Stimulated activated CD4-positive, alpha-beta T cell treated with anti-CD3 and anti-CD28 coated beads, Interleukin-12 subunit alpha, Interleukin-12 subunit beta, amount 100 ng/mL, for 24 hours (primary cell): ENCODE data around the gene UBTF.

Experiments used
- DNase-seq, 2 experiments: peaks; one replicate each; pipeline ENCODE4 v3.0.0-alpha.2; 2020; ENCODE audit warnings: low read depth in 2 of 2

Gene UBTF

DNA sequence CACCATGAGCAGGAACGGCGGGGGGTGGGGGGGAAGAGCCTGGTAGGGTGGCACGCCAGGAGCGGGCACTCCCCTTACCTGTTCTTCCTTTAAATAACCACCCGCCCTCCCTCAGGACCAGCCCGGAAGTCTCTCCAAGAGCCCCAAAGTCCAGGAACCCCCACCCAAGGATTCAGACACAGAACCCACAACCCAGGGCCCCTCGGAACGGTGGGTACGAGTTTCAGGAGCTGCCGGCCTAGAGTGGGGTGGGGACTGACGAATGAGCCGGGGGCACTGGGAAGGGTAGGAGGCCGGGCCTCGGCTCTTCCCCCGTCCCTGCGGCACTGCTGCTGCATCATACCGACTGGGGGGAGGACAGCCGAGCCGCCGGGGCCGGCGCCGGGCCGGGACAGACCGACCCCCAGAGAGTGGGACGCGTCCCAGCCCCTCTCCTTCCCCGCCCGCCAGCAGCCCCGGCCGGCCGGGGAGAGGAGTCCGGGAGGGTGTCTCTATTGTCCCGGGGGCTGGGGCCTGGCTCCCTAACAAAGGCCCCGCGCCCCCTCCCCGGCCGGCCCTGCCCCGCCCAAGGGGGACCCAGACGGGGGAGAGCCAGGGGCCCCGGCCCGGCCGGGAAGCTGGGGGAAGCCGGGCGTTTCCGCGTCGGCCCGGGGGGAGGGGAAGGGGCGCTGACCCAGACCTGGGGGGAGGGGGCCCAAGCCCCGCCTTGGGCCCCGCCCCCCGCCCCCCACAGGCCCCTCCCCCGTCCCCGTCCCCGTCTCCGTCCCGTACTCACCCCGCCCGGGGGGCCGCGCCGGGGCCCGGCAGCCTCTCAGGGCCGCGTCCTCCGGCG lies 20.5 kb downstream of the UBTF start:
- DNase-seq: peak in 1 of 2 experiments; percentile 33

DNA sequence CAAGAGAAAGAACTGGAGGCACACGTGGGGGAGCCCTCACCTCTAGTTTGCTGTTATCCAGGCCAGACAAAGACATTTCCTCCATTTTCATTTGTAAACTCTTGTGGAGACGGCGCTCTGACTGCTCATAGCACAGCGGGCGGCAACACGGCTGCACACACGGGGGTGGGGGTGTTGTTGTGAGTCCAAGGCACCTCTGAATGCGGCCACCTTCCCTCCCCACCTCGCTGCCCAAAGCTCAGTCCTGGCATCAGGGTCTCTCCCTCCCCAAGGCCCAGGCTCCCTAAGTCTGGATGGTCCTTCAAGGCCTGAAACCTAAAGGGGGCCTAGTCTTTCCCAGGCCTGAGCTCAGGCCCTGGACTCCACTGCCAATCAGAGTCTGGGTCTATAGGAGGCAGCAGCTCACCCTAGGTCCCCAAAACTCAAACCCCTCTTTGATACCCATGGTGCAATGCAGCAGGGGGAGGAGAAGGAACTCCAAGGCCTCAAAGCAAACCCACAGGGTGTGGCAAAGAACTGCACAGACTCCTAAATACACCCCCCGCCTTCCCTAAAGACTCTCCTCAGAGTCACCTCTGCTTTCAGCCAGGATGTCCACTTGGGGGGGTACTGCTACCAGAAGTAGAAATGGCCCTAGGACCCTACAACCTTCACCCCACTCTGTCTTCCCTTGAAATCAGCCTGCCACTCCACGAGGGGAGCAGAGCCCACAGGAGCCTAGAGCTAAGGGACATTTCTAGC lies 21.3 kb downstream of the UBTF start:
- DNase-seq: no peak

DNA sequence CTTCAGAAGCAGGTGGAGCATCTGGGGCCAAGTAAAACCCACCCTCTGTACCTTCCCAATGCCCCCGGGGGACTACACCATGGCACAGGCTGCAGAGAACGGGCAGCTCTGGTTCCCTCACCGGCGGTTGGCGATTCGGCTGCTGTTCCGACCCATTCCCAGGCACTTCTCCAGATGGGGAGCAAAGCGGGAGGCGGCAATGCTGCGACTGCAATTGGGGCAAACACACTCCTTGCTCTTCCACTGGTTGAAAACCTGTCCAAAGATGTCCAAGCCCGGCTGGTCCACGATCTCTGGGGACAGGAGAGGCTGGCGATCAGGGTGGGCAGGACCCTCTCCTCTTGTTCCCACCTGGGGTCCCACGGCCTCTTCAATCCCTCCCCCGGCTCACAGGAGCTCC lies 22.4 kb downstream of the UBTF start:
- DNase-seq: no peak

DNA sequence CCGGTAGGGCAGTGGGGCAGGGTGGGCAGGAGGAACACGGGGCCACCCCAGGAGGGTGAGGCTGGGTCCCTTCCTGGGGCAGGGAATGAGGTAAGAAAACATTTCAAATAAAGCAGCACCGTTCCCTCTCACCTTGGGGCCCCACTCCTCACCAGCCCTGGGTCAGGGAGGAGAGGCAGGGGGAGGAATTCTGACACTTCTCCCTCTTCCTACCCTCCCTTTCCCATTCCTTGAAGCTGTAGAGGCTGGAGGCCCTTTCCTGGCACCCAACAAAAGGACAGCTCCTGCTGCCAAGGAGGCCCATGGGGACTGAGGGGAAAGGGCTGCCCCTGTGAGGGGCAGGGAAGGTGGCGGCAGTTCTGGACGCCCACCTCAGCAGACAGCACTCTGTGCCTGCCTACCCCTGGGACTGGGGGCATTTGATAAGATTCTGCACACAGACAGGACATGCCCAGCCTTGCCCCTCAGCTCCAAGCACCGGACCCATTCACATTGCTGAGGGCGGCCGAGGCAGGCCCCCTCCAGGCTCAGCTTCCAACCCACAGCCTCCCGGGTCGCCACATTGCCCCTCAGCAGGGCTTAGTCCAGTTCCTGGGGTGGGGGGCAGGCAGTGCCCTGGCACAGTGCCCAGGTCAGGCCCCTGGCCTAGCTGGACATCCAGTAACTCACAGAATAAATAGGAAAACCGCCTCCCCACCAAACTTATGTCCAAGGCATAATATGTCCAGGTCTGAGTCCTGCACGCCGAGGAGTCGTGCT lies 26.0 kb downstream of the UBTF start:
- DNase-seq: no peak

DNA sequence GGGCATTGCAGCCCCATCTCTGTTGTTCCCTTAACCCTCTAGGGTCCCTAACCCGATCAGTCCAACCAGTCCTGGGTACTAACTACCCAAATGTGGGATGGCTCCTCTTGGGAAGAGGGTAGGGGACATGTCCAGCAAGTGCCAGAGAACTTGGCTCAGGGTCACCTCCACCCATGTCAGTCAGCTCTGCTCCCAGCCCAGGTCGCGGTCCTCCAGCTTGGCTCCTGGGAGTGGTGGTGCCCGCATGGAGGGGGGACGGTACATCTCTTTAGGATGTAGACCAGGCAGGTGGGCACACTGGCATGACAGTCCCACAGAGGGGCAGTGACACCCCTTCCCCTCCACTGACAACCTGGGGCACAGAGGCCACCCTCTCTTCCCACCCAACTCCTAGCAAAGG lies 26.7 kb downstream of the UBTF start:
- DNase-seq: no peak

DNA sequence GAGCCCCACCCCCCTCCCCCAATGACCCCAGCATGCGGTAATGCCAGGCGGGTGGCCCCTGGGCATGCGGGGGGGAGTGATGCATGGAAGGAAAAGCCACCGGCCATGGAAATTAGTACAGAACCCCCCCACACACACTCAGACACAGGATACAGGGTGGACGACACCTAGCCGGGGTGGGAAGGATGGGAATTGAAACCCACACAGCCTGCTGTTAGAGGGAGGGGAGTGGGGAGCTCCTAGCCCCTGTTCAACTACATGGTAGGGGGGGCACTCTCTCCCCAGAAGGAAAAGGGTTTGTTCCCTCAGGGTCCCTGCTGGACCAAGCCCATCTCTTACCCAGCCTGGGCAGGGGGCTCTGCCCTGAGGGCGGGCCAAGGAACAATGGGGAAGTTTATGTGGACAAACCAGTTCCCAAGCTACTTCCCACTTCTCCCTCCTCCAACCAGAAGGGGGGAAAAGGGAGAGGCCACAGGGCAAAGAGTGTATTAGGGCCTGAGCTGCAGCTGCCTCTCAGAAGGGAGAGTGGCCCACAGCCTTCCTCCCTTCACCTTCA lies 27.5 kb downstream of the UBTF start:
- no peak for DNase-seq

DNA sequence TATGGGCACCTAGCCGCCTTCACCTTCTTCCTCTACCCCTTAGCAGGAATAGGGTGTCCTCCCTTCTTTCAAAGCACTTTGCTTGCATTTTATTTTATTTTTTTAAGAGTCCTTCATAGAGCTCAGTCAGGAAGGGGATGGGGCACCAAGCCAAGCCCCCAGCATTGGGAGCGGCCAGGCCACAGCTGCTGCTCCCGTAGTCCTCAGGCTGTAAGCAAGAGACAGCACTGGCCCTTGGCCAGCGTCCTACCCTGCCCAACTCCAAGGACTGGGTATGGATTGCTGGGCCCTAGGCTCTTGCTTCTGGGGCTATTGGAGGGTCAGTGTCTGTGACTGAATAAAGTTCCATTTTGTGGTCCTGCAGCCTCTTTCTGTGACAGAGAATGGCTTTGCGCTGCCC lies 28.1 kb downstream of the UBTF start:
- no peak for DNase-seq

DNA sequence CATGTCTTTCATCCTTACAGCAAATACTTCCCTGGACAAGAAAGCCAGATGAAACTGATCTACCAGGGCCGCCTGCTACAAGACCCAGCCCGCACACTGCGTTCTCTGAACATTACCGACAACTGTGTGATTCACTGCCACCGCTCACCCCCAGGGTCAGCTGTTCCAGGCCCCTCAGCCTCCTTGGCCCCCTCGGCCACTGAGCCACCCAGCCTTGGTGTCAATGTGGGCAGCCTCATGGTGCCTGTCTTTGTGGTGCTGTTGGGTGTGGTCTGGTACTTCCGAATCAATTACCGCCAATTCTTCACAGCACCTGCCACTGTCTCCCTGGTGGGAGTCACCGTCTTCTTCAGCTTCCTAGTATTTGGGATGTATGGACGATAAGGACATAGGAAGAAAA lies 29.0 kb downstream of the UBTF start:
- DNase-seq: no peak

DNA sequence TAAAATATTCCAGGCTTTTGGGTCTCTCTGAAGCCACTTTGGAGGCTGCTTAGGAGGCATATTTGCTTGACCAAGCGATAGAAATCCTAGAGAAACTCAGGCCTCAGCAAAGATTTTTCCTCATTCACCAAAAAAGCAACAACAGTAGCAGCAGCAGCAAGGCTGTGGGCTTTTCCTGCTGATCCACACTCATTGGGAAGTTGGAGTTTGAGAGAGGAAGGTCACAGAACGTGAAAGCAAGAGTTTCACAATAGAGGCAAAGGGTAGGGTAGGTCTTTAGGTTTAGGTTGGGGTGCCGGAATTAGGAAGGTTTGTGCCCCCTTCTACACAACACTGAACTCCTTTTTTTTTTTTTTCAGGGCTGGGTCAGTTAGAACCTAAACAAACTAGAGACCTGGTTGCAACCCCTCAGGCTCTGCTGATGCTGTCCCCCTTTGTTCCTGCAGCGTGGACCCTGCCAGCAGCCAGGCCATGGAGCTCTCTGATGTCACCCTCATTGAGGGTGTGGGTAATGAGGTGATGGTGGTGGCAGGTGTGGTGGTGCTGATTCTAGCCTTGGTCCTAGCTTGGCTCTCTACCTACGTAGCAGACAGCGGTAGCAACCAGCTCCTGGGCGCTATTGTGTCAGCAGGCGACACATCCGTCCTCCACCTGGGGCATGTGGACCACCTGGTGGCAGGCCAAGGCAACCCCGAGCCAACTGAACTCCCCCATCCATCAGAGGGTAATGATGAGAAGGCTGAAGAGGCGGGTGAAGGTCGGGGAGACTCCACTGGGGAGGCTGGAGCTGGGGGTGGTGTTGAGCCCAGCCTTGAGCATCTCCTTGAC lies 30.7 kb downstream of the UBTF start:
- DNase-seq: no peak

DNA sequence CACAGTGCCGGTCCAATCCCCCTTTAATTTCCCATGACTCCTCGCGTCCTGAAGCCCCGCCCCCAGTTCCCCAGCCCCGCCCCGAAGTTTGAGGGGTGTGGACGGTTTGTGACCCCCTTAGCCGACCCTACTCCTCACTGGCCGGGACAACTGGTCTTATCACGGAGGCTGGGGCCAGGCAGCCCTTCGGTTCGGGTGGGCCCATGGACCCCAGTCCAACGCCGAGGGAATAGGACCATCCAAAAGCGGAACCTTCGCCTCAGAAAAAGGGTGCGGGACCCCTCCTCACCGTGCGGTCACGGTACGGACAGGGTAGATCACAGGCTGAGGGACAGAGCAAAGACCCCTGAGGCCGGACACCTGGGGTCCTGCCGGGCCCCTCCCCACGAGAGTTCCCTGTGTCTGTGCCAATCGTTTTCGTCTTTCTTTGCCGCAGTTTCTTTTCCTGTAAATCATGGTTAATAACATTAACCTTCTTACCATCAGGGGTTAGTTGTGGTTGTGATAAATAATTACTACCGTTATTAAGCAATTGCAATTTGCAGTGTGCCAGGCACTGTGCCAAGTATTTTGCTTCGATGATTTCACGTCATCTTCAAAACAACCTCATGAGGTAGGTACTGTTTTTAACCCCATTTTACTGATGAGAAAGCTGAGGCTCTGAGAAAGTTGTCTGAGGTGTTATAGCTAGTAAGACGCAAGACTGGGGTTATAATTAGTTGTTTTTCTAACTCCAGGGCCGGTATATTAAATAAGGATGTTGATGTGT lies 32.2 kb downstream of the UBTF start:
- DNase-seq: no peak

DNA sequence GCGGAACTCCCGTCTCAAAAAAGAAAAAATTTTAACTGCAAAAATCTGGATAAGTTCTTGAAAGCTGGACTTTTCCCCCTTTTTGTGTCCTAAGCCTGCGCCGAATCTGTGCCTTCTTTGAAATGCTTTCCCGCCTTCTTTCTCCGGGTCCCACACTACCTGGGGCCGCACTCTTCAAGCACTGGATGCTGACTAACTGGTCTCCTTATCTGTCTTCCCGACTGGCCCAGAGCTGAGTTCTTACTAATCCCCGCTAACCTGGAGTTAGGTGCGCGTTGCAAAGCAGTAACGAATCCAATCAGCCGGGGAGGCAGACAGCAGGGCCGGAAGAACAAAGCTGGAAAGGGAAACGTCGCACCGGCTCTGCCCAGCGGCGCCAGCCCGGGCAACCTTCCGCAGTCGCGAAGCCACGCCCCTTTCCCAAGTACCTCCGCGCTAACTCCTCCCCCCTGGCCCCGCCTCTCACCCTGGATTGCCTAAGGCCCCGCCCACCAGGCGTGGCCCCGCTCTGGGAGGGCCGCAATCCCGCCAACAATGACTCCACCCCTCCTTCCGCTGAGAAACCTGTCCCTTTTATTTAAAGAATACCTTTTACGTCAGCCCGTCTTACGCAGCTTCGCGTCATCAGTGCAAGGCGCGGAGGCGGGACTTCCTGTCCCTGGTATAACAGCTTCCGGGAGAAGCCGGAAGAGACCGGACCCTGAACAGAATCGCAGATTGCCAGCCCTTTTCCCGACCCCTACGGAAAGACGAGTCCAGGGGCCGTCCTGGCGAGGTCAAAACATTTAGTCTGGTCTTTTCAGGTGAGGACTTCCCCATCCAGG lies 33.0 kb downstream of the UBTF start, which contains the start of gene TMUB2:
TMUB2 (plus strand) TSS at position 666 of the 824 bp plus-strand sequence. CDS start 737 bp downstream, outside the sequence.
- DNase-seq: peak; percentile 99

DNA sequence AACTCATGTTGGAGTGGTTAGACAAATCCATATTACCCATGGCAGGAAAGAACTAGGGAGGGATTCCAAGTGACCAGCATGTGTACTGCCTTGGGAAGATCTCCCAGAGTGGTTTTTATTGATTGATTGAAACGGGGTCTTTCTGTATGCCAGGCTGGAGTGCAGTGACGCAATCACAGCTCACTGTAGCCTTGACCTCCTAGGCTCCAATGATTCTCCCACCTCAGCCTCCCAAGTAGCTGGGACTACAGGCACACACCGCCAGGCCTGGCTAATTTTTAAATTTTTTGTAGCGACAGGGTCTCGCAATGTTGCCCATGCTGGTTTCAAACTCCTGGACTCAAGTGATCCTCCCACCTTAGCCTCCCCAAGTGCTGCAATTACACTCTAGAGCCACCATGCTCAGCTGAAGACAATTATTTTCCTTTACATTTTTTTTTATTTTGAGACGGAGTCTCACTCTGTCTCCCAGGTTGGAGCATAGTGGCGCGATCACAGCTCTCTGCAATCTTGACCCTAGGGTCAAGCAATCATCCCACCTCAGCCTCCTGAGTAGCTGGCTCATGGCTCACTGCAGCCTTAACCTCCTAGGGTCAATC lies 35.2 kb downstream of the UBTF start:
- no peak for DNase-seq

DNA sequence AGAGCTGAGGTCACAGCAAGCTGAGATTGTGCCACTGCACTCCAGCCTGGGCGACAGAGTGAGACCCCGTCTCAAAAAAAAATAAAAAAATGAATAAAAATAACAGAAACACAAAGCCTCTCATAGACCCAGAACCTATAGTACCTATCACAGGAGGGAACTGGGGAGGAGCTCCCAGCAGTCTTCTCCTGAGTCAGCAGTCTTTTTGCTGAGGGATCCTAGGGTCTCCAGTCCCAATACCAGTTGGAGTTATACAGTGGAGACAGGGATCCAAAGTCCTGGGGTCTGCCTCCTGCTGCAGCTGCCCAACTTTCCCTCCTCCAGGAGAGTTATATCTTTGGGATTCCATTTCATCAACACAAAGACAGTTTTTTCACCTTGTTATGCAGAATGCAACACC lies 36.5 kb downstream of the UBTF start:
- no peak for DNase-seq

DNA sequence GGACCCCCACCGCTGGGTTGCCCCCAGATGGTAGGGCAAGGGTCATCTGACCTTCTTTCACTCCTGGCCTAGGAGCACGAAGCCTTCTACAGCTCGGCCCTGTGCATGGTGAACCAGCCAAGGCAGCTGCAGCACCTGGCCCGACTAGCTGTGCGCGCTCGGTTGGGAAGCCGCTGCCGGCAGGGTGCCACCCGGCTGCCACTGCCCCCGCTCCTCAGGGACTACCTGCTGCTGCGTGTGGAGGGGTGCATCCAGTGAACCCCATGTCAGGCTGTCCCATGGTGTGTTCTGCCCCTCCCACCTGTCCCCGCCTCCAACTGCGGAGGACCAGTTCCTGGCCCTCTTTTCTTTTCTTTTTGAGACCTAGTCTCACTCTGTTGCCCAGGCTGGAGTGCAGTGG lies 41.3 kb downstream of the UBTF start:
- no peak for DNase-seq

DNA sequence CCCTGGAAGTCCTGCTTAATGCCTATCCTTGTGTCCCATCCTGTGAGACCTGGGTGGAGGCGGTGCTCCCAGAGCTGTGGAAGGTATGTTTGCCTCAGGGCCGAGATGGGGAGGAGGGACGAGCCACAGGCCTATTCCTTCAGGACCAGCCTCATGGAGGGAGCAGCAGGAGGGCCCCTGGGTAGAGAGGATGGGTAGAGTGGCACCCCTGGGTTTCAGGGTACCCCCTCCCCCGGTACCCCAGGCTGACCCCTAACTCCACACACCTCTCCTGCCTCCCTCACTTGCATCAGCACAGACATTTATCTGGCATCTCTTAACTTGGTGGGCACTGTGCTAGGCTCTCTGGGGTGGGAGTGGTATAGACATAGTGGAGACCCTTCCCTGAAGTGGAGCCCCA lies 41.8 kb downstream of the UBTF start:
- no peak for DNase-seq

DNA sequence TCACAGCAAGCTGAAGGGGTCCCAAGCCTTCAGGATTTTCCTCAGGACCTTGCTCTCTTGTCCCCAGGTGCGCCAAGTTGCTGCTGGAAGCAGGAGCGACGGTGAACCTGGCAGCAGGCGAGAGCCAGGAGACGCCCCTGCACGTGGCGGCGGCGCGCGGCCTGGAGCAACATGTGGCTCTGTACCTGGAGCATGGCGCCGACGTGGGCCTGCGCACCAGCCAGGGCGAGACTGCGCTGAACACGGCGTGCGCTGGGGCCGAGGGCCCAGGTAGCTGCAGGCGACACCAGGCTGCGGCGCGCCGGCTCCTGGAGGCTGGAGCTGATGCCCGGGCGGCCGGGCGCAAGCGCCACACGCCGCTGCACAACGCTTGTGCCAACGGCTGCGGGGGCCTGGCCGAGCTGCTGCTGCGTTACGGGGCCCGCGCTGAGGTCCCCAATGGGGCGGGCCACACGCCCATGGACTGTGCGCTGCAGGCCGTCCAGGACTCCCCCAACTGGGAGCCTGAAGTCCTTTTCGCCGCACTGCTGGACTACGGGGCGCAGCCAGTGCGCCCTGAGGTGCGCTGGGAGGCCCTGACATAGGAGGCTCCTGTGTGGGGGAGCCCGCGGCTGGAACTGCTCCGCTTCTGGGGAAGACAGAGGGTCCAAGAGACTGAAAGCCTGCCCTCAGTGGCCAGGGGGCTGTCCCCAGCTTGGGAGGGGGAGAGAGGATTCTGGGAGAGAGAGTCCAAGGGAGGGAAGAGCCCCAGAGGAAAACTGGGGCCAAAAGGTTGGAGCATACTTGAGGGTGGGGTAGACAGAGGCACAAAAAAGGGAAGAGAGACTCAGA lies 42.6 kb downstream of the UBTF start:
- no peak for DNase-seq

DNA sequence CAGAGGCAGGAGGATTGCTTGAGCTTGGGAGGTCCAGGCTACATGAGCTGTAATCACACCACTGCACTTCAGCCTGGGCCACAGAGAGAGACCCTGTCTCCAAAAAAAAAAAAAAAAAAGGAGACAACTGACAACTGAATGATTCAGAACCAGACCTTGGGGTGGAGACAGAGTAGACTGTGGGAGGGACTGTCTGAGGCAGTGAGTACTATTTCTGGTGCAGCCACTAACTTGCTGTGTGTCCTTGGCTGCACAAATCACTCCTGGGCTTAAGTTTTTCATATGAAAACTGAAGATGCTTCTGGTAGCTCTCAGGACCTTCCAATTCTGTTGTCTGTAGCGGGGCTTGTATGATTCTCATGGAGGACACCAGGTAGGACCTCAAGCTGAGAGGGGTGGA lies 43.2 kb downstream of the UBTF start:
- no peak for DNase-seq

DNA sequence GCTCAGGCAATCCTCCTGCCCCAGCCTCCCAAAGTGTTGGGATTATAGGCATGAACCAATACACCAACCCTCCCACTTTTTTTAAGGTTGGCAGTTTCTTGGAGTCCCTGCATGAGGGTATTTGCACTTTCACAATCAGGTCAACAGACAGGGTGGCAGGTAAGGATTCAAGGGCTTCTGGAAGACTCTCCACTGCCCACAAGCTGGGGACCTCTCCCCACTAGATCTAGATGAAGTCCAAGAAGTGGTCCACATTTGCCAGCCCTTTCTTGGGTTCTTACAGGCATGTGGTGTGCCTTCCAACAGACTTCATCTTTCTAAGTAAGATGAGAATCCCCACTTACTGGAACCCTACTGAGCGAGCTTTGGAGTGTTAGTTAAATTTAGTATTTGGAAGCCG lies 45.0 kb downstream of the UBTF start:
- DNase-seq: no peak
